Transverse colon (tissue), 4 donors: Measurements from ENCODE around the gene MAGI2. TPM values are rescaled to one million over a fixed set of nuclear protein-coding genes. Genes with fewer than 3 reads are reported as not detected.

ENCODE experiments used
- DNase-seq: peaks from one replicate; pipeline ENCODE4 v3.0.0-alpha.2; 2019
- H3K27ac ChIP-seq, 4 donors: fragments of 200-600 bp; sonication (generic); 2 replicates each; pipeline ENCODE4 v1.5.1; 2016 to 2018; ENCODE audit warnings: inconsistent platforms in 4 of 4
- H3K27me3 ChIP-seq: fragments of 200-600 bp; sonication (generic); 2 replicates; pipeline ENCODE4 v1.5.1; 2017; ENCODE audit warnings: inconsistent platforms
- H3K36me3 ChIP-seq, 4 donors: fragments of 200-600 bp; sonication (generic); 2 replicates each; pipeline ENCODE4 v1.5.1; 2017 to 2019; ENCODE audit warnings: inconsistent platforms in 4 of 4
- H3K4me1 ChIP-seq, 4 donors: fragments of 200-600 bp; sonication (generic); 2 replicates each; pipeline ENCODE4 v1.5.1; 2017 to 2020; ENCODE audit warnings: inconsistent platforms in 4 of 4
- H3K4me3 ChIP-seq, 4 donors: fragments of 200-600 bp; sonication (generic); 1 replicate in 1 of 4; 2 replicates in 3 of 4; pipeline versions ENCODE4 v1.5.1 to v1.6.1; 2017 to 2019; ENCODE audit warnings: inconsistent platforms in 4 of 4
- H3K9me3 ChIP-seq, 2 donors: fragments of 200-600 bp; sonication (generic); 2 replicates each; pipeline ENCODE4 v1.5.1; 2017 to 2019; ENCODE audit warnings: inconsistent platforms in 2 of 2
- EP300 ChIP-seq: sonication (generic); formaldehyde crosslinking; IDR thresholded peaks from one replicate; pipeline ENCODE4 v1.6.1; 2017; ENCODE audit warnings: antibody characterized with exemption, low read depth
- POLR2A ChIP-seq: fragments of 450-650 bp; IDR thresholded peaks from one replicate; pipeline ENCODE4 v1.6.1; 2016; ENCODE audit warnings: antibody characterized with exemption, mild to moderate bottlenecking, moderate library complexity
- POLR2AphosphoS5 ChIP-seq, 3 donors: sonication (generic); formaldehyde crosslinking; IDR thresholded peaks; one replicate each; pipeline ENCODE4 v1.6.1; 2016; ENCODE audit warnings: antibody characterized with exemption in 3 of 3
- WGBS, 2 donors: methylation state at CpG; one replicate each; pipeline ENCODE4 v1.1.5; 2018; ENCODE audit warnings: low coverage in 1 of 2; 5-methylcytosine and 5-hydroxymethylcytosine counted together
- in situ Hi-C, 4 donors: fragments of 200-750 bp; cut with MboI; loops; one replicate each; pipeline versions ENCODE4 v1.15.0 to v1.15.1; 2017; ENCODE audit warnings: low sequenced_read_pairs in 3 of 4, low pct_ligation_motif_present in 1 of 4, low pct_unique_long_range_greater_than_20kb in 1 of 4
- intact Hi-C: fragments of 100-400 bp; cut with DNase I; formaldehyde crosslinking; loops from one replicate; pipeline ENCODE4 v1.15.1; 2023; ENCODE audit warnings: low total_unique reads
- total RNA-seq, 4 donors: library from RNA; depleted of rRNA; stranded (reverse); fragments of >200 nt; gene quantifications; one replicate each; pipeline ENCODE4 v1.1.0, GENCODE V29; 2016
- TF ChIP-seq, protein P1 (sequence below), 5 experiments: fragments of 200-600 bp in 3 of 5; fragments of 450-650 bp in 2 of 5; sonication (generic) in 3 of 5; IDR thresholded peaks; 1 replicate in 2 of 5; 2 replicates in 3 of 5; pipeline ENCODE4 v1.5.1; 2016 to 2017; ENCODE audit warnings: antibody characterized with exemption in 5 of 5, inconsistent platforms in 3 of 5, mild to moderate bottlenecking in 2 of 5, moderate library complexity in 1 of 5

MAGI2 gene
- total RNA-seq, 4 donors from 2014 or later: 1.6 to 9.7 (median 4.1) TPM

DNA sequence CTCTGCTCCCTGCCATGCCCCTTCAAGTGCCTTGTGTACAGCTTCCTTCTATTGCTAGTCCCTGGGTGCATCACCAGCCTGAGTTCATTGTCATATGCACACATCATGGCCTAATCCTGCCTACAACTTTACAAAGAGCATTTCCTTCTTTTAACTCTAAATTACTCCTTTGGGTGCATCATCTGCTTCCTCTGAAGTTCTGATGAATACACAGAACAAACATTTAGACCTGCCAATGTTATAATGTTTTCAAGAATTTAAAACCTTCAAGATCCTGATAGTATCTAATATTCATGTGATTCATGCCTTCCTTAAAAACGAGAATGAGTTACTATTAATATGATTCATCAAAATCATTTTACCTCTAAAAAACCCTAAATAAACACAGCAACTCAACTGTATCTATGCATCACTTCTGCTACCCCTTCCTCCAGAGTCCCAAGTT is 357.1 kb downstream of the MAGI2 start:
- TF ChIP-seq EP300: no peak
- TF ChIP-seq, protein P1, sequence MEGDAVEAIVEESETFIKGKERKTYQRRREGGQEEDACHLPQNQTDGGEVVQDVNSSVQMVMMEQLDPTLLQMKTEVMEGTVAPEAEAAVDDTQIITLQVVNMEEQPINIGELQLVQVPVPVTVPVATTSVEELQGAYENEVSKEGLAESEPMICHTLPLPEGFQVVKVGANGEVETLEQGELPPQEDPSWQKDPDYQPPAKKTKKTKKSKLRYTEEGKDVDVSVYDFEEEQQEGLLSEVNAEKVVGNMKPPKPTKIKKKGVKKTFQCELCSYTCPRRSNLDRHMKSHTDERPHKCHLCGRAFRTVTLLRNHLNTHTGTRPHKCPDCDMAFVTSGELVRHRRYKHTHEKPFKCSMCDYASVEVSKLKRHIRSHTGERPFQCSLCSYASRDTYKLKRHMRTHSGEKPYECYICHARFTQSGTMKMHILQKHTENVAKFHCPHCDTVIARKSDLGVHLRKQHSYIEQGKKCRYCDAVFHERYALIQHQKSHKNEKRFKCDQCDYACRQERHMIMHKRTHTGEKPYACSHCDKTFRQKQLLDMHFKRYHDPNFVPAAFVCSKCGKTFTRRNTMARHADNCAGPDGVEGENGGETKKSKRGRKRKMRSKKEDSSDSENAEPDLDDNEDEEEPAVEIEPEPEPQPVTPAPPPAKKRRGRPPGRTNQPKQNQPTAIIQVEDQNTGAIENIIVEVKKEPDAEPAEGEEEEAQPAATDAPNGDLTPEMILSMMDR (IDR thresholded peaks at IDR 0.05): no peak
- TF ChIP-seq POLR2A: no peak
- no peak for TF ChIP-seq POLR2AphosphoS5 (IDR thresholded peaks at IDR 0.05)
- intact Hi-C loops (no loop called here), in situ Hi-C loops (no loop called here)
- Histone ChIP-seq H3K4me1 (no peaks in the 10 kb centered on the region), H3K4me3 (no peak overlapping the region), H3K36me3 (no peaks in the 10 kb centered on the region), H3K27me3 (no peaks in the 10 kb centered on the region), H3K9me3 (no peaks in the 10 kb centered on the region), H3K27ac (no peak overlapping the region)
- DNase-seq: no peak
- WGBS, 2 donors: 36 to 49% methylated on average over 1 of the region's 1 CpG

DNA sequence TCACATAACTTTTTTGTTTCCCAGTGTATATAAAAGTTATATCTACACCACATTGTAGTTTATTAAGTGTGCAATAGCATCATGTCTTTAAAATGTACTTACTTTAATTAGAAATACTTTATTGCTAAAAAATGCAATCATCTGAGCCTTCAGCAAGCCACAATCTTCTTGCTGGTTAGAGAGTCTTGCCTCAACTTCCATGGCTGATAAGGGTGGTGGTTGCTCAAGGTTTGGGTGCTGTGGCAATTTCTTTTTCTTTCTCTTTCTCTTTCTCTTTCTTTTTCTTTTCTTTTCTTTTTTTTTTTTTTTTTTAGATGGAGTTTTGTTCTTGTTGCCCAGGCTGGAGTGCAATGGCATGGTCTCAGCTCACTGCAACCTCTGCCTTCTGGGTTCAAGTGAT is 360.0 kb downstream of the MAGI2 start:
- Histone ChIP-seq H3K4me1 (no peaks in the 10 kb centered on the region), H3K4me3 (no peak overlapping the region), H3K27ac (no peak overlapping the region), H3K36me3 (no peaks in the 10 kb centered on the region), H3K27me3 (no peaks in the 10 kb centered on the region), H3K9me3 (no peaks in the 10 kb centered on the region)
- DNase-seq: no peak
- intact Hi-C loops: no loop called here
- in situ Hi-C loops: no loop called here
- TF ChIP-seq, protein P1 (IDR thresholded peaks at IDR 0.05): no peak
- TF ChIP-seq POLR2A: no peak
- no peak for TF ChIP-seq POLR2AphosphoS5 (IDR thresholded peaks at IDR 0.05)
- TF ChIP-seq EP300: no peak

DNA sequence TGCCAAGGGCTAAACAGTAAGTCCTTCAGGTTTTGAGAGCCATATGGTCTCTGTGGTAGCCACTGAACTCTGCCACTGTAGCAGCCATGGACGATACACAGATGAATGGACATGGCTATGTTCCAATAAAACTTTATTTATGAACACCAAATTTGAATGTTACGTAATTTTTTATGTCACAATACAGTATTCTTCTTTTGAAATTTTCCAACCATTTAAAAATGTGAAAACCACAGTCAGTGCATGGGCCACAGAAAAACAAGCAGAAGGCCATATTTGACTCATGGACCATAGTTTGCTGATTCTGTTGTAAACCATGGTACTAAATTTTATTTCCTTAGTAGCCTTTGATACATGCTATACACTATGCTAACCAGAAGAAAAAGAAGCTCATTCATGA is 361.8 kb downstream of the MAGI2 start:
- TF ChIP-seq EP300: no peak
- no peak for TF ChIP-seq POLR2A
- TF ChIP-seq POLR2AphosphoS5 (IDR thresholded peaks at IDR 0.05): no peak
- TF ChIP-seq, protein P1 (IDR thresholded peaks at IDR 0.05): no peak
- no peak overlapping the region for H3K27ac ChIP-seq
- no peaks in the 10 kb centered on the region for H3K4me1 ChIP-seq
- H3K4me3 ChIP-seq: no peak overlapping the region
- WGBS, 2 donors: 60 to 71% methylated on average over 2 of the region's 2 CpGs
- H3K36me3 ChIP-seq: no peaks in the 10 kb centered on the region
- no peaks in the 10 kb centered on the region for H3K27me3 ChIP-seq
- no peaks in the 10 kb centered on the region for H3K9me3 ChIP-seq
- intact Hi-C loops (no loop called here), in situ Hi-C loops (no loop called here)
- no peak for DNase-seq

DNA sequence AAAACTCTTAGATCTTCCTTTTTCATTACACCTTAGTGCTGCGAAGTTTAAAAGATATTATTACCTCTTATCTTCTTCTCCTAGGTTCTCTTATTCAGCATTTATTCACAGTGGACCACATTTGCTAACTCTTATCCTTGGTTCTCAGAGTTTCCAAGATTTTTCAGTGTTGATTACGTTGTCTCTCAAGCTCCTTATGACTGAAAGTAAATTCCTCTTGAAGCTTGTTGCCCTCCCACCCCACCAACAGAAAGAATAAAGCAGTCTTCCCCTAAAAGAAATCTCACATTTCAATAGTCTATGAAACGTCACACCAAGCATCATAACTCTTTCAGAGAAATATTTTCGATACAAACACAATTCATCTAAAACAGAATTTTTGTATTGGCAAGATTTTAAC is 362.5 kb downstream of the MAGI2 start:
- H3K27me3 ChIP-seq: no peaks in the 10 kb centered on the region
- 58 to 64% methylated on average over 4 of the region's 4 CpGs for WGBS, 2 donors
- H3K36me3 ChIP-seq: no peaks in the 10 kb centered on the region
- no peaks in the 10 kb centered on the region for H3K4me1 ChIP-seq
- no peak overlapping the region for H3K4me3 ChIP-seq
- intact Hi-C loops (no loop called here), in situ Hi-C loops (no loop called here)
- DNase-seq: no peak
- no peak overlapping the region for H3K27ac ChIP-seq
- H3K9me3 ChIP-seq: no peaks in the 10 kb centered on the region
- TF ChIP-seq POLR2AphosphoS5 (IDR thresholded peaks at IDR 0.05) (no peak), POLR2A (no peak)

DNA sequence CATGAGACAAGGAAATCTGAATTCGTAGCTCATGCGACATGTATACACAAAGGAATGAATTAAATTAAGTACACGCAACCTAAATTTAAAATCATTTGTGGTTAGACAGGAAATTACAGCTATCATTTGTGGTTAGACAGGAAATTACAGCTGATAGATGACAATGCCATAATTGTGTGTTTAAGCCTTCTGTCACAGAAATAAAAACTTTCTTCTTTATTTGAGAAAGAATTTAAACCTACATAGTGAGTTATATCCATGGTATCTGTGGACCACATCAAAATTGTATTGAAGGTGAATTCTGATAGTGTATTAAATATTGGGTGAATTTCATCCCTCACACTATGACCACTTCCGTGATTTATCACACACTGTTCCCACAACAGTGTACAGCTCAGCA is 362.9 kb downstream of the MAGI2 start:
- in situ Hi-C loops (no loop called here), intact Hi-C loops (no loop called here)
- H3K27ac ChIP-seq: no peak overlapping the region
- DNase-seq: no peak
- H3K4me1 ChIP-seq: no peaks in the 10 kb centered on the region
- H3K27me3 ChIP-seq: no peaks in the 10 kb centered on the region
- 74 to 76% methylated on average over 4 of the region's 4 CpGs for WGBS, 2 donors
- no peak overlapping the region for H3K4me3 ChIP-seq
- no peaks in the 10 kb centered on the region for H3K9me3 ChIP-seq
- TF ChIP-seq POLR2AphosphoS5 (IDR thresholded peaks at IDR 0.05) (no peak), EP300 (no peak), POLR2A (no peak)
- TF ChIP-seq, protein P1 (IDR thresholded peaks at IDR 0.05): no peak
- H3K36me3 ChIP-seq: no peaks in the 10 kb centered on the region
